HG03196 (cell line): ENCODE results near the gene WDHD1.
"Not testable (repeated sequence)": the region's sequence is repeated elsewhere in the genome, so short reads cannot be mapped to it uniquely, and the experiment has no call there.

Experiments
- ATAC-seq: cut with Tn5 transposase; IDR thresholded peaks from one replicate; pipeline ENCODE4 v1.9.1; 2021; ENCODE audit not compliant: unreplicated experiment

The WDHD1 gene

DNA sequence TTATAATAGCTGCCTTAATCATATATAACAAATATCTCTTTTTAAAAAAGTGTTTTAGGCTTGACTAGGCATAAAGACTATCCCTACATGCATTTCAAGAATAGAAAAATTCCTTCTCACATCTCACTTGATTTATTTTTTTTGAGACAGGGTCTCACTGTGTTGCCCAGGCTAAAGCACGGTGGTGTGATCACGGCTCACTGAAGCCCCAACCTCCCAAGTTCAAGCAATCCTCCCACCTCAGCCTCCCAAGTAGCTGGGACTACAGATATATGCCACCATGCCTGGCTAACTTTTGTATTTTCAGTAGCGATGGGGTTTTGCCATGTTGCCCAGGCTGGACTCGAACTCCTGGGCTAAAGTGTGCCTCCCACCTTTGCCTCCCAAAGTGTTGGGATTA lies 59.4 kb downstream of the WDHD1 start:
- no peak for ATAC-seq

DNA sequence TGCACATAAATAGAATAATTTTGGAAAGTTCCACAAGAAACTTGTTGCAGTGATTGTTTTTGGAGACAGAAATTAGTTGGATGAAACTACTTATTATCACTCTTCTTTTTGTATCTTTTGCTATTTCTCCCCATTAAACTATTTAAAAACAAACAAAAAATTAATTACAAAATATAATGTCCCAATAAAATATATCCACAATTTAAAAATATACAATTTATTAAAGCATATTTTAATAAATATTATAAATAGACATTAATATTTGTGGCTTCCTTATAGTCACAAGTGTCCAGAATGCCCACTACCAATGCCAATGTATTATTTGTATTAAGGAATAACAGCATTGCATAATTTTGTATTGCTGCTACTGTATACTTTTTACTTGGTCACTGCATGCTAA lies 71.8 kb downstream of the WDHD1 start:
- ATAC-seq = no peak

GRCh38 chr14:54953609-54954008 lies 73.3 kb downstream of the WDHD1 start:
- not testable (repeated sequence) for ATAC-seq

DNA sequence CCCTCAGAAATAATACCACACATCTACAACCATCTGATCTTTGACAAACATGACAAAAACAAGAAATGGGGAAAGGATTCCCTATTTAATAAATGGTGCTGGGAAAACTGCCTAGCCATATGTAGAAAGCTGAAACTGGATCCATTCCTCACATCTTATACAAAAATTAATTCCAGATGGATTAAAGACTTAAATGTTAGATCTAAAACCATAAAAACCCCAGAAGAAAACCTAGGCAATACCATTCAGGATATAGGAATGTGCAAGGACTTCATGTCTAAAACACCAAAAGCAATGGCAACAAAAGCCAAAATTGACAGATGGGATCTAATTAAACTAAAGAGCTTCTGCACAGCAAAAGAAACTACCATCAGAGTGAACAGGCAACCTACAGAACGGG lies 74.1 kb downstream of the WDHD1 start:
- ATAC-seq = not testable (repeated sequence)

GRCh38 chr14:54947230-54947629 lies 79.7 kb downstream of the WDHD1 start:
- ATAC-seq = no peak

DNA sequence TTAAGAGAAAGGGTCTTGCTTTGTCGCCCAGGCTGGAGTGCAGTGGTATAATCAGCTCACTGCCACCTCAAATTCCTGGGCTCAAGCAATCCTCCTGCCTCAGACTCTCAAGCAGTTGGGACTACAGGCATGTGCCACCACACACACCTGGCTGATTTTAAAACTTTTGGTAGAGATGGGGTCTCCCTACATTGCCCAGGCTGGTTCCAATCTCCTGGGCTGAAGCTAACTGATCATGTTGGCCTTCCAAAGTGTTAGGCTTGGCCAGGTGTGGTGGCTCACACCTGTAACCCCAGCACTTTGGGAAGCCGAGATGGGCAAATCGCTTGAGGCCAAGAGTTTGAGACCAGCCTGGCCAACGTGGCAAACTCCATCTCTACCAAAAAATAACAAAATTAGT lies 80.4 kb downstream of the WDHD1 start:
- ATAC-seq = no peak

DNA sequence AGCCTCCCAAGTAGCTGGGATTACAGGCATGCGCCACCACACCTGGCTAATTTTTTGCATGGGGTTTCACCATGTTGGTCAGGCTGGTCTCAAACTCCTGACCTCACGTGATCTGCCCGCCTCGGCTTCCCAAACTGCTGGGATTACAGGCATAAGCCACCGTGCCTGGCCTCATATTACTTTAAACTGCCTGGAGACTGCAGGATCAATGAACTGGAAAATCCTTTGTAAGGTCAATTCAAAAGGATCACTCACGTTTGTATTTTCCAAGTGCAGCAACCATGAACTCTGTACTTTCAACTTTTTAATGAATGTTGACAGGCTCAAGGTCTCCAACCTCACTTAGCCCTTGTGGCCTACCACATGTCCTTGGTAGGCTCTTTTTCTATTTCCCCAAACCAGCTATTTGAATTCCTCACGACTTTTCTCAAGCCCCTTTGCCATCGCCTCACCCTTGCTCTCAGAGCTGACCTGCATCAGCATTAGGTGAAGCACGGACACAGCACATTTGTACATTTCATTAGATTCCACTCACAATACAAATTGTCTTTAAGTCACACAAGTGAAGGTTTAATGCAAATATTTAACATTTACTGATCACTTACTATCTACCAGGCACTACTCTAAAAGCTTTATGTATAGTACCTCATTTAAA lies 82.0 kb downstream of the WDHD1 start:
- no peak for ATAC-seq

DNA sequence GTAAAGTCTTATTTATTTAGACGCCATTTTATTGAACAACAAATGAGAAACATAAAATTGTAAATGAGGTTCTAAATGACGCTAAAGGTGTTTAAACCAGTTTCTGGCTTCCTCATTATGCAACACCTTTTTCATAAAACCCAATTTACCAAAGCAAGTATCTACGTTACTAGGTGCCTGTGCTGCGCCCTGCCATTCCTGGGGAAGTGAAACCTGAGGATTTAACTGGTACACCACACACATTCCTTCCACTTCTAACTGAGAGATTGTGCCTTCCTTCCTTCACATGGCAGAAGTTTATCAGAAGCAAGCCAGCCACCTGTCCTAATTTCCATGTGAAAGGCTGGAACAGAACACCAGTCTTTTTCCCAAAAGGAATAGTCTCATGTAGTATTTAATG lies 84.0 kb downstream of the WDHD1 start:
- ATAC-seq = no peak

- ATAC-seq = no peak
Observed at GRCh38 chr14:54936816-54937215, 90.1 kb downstream of the WDHD1 start.

DNA sequence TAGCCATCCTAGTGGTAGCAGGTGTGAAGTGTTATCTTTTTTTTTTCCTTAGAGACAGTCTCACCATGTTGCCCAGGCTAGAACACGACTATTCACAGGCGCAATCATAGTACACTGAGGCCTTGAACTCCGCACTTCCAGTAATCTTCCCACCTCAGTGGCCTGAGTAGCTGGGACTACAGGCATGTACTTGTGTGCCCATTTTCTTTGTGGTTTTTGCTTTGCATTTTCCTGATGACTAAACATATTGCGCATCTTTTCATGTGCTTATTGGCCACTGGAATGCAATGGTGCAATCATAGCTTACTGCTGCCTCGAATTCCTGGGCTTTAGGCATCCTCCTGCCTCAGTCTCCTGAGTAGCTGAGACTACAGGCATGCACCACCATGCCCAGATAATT lies 90.9 kb downstream of the WDHD1 start:
- no peak for ATAC-seq

GRCh38 chr14:54935100-54935499 lies 91.8 kb downstream of the WDHD1 start:
- no peak for ATAC-seq

GRCh38 chr14:54933006-54933405 lies 93.9 kb downstream of the WDHD1 start:
- no peak for ATAC-seq

- no peak for ATAC-seq
Observed at GRCh38 chr14:54931598-54932340, 95.1 kb downstream of the WDHD1 start.

- ATAC-seq = no peak
Observed at GRCh38 chr14:54931101-54931500, 95.8 kb downstream of the WDHD1 start.

- ATAC-seq = no peak
Observed at GRCh38 chr14:54929556-54929955, 97.3 kb downstream of the WDHD1 start.

DNA sequence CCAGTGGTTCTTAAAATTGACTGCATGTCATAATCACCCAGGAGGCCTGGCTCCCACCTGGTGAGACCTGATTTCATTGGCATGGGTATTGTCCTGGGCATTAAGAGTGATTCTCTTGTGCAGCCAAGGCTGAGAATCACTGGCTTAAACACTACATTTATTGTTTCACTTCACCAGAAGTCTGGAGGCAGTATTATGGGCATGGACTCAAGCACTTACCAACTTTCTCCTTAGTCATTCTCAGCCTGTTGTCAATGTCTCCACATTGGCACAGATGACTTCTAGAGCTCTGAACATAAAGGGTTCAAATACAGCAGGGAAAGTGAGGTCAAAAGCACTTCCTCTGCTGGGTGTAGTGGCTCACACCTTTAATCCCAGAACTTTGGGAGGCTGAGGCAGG lies 98.7 kb downstream of the WDHD1 start:
- no peak for ATAC-seq

DNA sequence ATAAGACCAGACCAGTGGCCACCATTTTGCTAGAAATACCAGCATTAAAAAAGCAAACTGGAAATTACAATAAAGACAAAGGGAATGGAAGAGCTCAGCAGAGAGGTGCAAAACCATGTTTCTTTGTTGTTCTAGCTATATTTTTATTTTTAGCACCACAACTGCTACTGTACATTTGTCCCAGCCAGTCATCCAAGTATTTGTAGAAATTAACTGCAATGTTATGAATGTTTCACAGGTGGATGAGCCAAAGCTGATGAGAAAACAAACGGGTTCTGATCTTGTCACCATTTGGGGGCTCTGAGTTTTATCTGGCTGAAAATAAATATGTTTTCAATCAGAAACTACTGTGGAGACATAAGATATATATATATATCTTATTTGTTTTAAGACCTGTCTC lies 99.3 kb downstream of the WDHD1 start:
- no peak for ATAC-seq

DNA sequence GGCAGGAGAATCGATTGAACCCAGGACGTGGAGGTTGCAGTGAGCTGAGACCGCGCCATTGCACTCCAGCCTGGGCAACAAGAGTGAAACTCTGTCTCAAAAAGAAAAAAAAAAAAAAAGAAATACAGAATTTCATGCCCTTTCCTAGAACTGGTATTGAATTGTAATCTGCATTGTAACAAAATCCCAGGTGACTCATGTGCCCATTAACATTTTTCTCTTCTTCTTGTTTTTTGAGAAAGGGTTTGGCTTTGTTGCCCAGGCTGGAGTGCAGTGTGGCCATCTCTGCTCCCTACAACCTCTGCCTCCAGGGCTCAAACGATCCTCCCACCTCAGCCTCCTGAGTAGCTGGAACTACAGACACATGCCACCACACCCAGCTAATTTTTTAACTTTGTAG lies 100.3 kb downstream of the WDHD1 start:
- not testable (repeated sequence) for ATAC-seq

GRCh38 chr14:54922598-54922997 lies 104.3 kb downstream of the WDHD1 start:
- no peak for ATAC-seq

DNA sequence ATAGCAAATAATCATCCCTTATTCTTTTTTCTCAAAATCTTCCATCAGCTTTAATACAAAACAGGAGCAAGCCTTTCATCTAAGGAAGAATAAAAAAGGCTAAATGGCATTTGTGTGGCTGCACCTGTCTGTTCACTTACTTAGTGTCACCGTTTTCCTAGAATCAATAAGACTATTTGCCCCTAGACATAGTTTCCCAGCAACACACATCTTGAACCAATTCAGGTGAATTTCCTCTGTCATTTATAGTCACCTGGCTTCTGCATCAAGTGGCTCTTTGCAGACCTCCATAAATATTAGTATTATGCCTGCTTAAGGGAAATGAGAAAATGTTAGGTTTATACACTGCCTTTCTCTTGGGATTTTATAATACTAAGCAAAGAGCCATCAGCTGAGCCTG lies 106.8 kb downstream of the WDHD1 start:
- ATAC-seq = no peak

DNA sequence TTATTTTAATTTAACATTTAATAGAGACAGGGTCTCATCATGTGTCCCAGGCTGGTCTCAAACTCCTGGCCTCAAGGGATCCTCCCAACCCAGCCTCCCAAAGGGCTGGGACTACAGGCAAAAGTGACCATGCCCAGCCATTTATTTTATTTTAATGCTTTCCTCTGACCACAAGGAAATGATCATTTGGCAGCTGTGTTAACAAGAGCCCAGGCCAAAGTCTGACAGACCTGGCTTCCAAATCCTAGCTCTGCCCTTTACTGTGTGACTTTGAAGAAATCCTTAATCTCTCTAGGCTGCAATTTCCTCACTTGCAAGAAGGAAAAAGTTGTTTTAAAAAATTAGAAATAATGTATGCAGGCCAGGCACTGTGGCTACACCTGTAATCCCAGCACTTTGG lies 107.6 kb downstream of the WDHD1 start:
- ATAC-seq = no peak

DNA sequence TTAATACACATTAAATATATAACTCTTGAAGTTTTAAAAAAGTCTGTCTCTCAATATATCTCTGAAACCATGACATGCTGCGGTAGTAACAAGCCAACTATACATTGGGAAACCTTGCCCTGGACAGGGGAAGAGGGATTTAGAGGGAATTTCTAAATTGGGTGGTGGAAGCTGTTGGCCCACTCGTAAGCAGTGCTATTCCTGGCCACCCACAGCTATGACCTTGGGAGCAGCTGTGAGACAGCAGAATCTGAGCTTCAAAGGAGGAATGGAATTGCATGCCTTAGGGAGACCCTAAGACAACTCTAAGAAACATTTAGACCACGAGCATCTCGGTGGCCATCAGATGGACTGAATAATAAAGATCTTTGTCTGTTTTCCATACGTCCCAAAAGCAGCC lies 108.5 kb downstream of the WDHD1 start:
- no peak for ATAC-seq

DNA sequence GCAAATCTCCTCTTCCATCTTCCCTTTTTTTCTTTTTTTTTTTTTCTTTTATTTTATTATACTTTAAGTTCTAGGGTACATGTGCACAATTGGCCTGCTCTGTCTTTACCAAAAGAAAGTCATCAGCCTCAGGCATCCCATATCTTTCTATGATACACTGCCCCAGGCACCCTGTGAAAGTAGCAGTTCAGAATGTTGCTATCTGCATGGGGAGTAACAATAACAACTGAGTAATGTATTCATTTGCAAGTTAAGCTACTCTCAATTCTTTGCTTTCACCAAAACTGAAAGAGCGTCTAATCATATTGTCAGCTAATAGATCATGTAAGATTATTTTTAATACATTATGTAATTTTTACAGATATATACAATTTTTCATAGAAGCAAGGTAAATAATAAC lies 110.8 kb downstream of the WDHD1 start:
- ATAC-seq = no peak
